Caco-2 (cell line): ENCODE measurements around the gene KRTAP5-10. TPM values are rescaled to one million over a fixed set of nuclear protein-coding genes. Genes with fewer than 3 reads are reported as not detected.
"Not testable (repeated sequence)": the region's sequence is repeated elsewhere in the genome, so short reads cannot be mapped to it uniquely, and the experiment has no call there.

Experiments used
- BruUV-seq: library from RNA; stranded (reverse); fragments of 400-500 nt; replicated peaks from 2 replicates; lab custom pipeline; 2021; lab: Mats Ljungman, UMichigan
- CTCF ChIA-PET: fragments of 300-600 bp; sonication (Branson Sonifier 250); formaldehyde crosslinking; loops from one replicate; lab custom pipeline; 2022; ENCODE audit warnings: antibody characterized with exemption; lab: Charles Lee
- POLR2A ChIA-PET: fragments of 300-600 bp; sonication (Branson Sonifier 250); formaldehyde crosslinking; loops from one replicate; lab custom pipeline; 2022; ENCODE audit warnings: antibody characterized with exemption; lab: Charles Lee
- DNase-seq, 2 experiments: peaks; one replicate each; pipeline versions ENCODE4 v3.0.0 to v3.0.0-alpha.2; 2020 to 2022
- H3K27me3 ChIP-seq: replicated peaks from 2 replicates; pipeline ENCODE4 v1.6.0; 2011; ENCODE audit warnings: low read length; ENCODE audit not compliant: control insufficient read depth, insufficient read depth
- H3K36me3 ChIP-seq: 2 replicates; pipeline ENCODE4 v1.5.1; 2011; ENCODE audit warnings: low read length; ENCODE audit not compliant: control insufficient read depth, insufficient read depth
- H3K4me1 ChIP-seq: fragments of 250-450 bp; sonication (Bioruptor Pico); 2 replicates; pipeline ENCODE4 v1.5.1; 2020; ENCODE audit warnings: mild to moderate bottlenecking
- H3K4me3 ChIP-seq: 2 replicates; pipeline ENCODE4 v1.5.1; 2011; ENCODE audit warnings: low read depth, mild to moderate bottlenecking, control low read depth, low read length
- H3K9me3 ChIP-seq: fragments of 250-450 bp; sonication (Bioruptor Pico); 2 replicates; pipeline ENCODE4 v1.5.1; 2020; ENCODE audit warnings: mild to moderate bottlenecking, moderate library complexity
- H3K27ac Mint-ChIP-seq: one replicate; pipeline ENCODE4 v1.8.0; 2022; ENCODE audit warnings: mixed read lengths; ENCODE audit not compliant: unreplicated experiment
- H3K27me3 Mint-ChIP-seq: one replicate; pipeline ENCODE4 v1.8.0; 2022; ENCODE audit warnings: mixed read lengths; ENCODE audit not compliant: insufficient read depth, unreplicated experiment
- H3K36me3 Mint-ChIP-seq: one replicate; pipeline ENCODE4 v1.8.0; 2022; ENCODE audit warnings: mild to moderate bottlenecking, mixed read lengths; ENCODE audit not compliant: insufficient read depth, unreplicated experiment
- H3K4me1 Mint-ChIP-seq: one replicate; pipeline ENCODE4 v1.8.0; 2022; ENCODE audit warnings: low read depth, mixed read lengths; ENCODE audit not compliant: unreplicated experiment
- H3K4me3 Mint-ChIP-seq: one replicate; pipeline ENCODE4 v1.8.0; 2022; ENCODE audit warnings: mild to moderate bottlenecking, moderate library complexity, mixed read lengths; ENCODE audit not compliant: unreplicated experiment
- H3K9me3 Mint-ChIP-seq: one replicate; pipeline ENCODE4 v1.8.0; 2022; ENCODE audit warnings: mixed read lengths; ENCODE audit not compliant: unreplicated experiment
- intact Hi-C: fragments of 100-400 bp; cut with micrococcal nuclease; formaldehyde crosslinking; loops from one replicate; pipeline ENCODE4 v1.10.0; 2022; ENCODE audit not compliant: unreplicated experiment
- total RNA-seq: library from RNA; stranded (reverse); gene quantifications from 2 replicates; pipeline ENCODE4 v1.2.3, GENCODE V29; 2022
- TF ChIP-seq, protein P1 (sequence below), 2 experiments: fragments of 200-600 bp in 1 of 2; IDR thresholded peaks; 1 replicate in 1 of 2; 2 replicates in 1 of 2; pipeline versions ENCODE4 v1.5.1 to v1.8.0; 2011 to 2022; ENCODE audit warnings: antibody characterized with exemption in 1 of 2, control low read depth in 1 of 2, inconsistent platforms in 1 of 2, low read depth in 1 of 2, low read length in 1 of 2, mild to moderate bottlenecking in 1 of 2, moderate library complexity in 1 of 2; ENCODE audit not compliant: insufficient read depth in 1 of 2, severe bottlenecking in 1 of 2, unreplicated experiment in 1 of 2

Gene KRTAP5-10
- total RNA-seq, 1 experiment from 2014 or later, result not detected

- intact Hi-C loops, result no loop called here
- CTCF ChIA-PET, result no interaction called here
- Mint-ChIP-seq H3K4me1 (peaks cover 14% of the 10 kb centered on the region), H3K27ac (no peak overlapping the region), H3K4me3 (no peak overlapping the region), H3K27me3 (no peaks in the 10 kb centered on the region), H3K9me3 (peaks cover 4% of the 10 kb centered on the region), H3K36me3 (no peaks in the 10 kb centered on the region)
- Histone ChIP-seq H3K4me1 (peaks cover 7% of the 10 kb centered on the region), H3K4me3 (no peak overlapping the region), H3K9me3 (no peaks in the 10 kb centered on the region), H3K36me3 (no peaks in the 10 kb centered on the region), H3K27me3 (no peaks in the 10 kb centered on the region)
- POLR2A ChIA-PET, result no interaction called here
- BruUV-seq, result no TSS peak
- TF ChIP-seq, protein P1, sequence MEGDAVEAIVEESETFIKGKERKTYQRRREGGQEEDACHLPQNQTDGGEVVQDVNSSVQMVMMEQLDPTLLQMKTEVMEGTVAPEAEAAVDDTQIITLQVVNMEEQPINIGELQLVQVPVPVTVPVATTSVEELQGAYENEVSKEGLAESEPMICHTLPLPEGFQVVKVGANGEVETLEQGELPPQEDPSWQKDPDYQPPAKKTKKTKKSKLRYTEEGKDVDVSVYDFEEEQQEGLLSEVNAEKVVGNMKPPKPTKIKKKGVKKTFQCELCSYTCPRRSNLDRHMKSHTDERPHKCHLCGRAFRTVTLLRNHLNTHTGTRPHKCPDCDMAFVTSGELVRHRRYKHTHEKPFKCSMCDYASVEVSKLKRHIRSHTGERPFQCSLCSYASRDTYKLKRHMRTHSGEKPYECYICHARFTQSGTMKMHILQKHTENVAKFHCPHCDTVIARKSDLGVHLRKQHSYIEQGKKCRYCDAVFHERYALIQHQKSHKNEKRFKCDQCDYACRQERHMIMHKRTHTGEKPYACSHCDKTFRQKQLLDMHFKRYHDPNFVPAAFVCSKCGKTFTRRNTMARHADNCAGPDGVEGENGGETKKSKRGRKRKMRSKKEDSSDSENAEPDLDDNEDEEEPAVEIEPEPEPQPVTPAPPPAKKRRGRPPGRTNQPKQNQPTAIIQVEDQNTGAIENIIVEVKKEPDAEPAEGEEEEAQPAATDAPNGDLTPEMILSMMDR (IDR thresholded peaks at IDR 0.05; ENCODE audit: insufficient read depth in 1 of 2, low read depth in 1 of 2, low read length in 1 of 2, severe bottlenecking in 1 of 2, unreplicated experiment in 1 of 2), result no peak
- peak in 1 of 2 experiments; percentile 9 for DNase-seq
Observed at GRCh38 chr11:71535825-71536224, 29.5 kb upstream of the KRTAP5-10 start.

DNA sequence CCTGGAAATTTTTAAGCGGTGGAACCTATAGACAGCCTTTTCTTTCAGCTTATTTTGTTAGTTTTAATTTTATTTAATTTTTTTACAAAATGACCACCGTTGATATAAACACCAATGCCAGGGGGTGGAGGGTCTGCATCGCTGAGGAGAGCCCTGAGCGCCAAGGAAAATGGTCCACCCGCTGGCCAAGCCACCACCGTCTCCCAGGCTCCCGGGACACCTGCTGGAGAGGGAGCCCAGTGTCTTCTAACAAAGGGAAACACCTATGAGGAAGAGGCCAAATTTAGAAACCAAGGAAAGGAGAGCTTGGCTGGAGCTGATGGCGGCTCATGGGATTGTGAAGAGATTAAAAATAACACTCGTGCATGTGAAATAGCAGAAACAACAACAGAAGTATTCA lies 27.8 kb upstream of the KRTAP5-10 start:
- Mint-ChIP-seq H3K9me3 (peaks cover 10% of the 10 kb centered on the region), H3K4me3 (no peak overlapping the region), H3K27ac (no peak overlapping the region), H3K27me3 (no peaks in the 10 kb centered on the region), H3K4me1 (peaks cover 14% of the 10 kb centered on the region), H3K36me3 (no peaks in the 10 kb centered on the region)
- intact Hi-C loops, result no loop called here
- Histone ChIP-seq H3K4me1 (peaks cover 7% of the 10 kb centered on the region), H3K9me3 (no peaks in the 10 kb centered on the region), H3K36me3 (no peaks in the 10 kb centered on the region), H3K4me3 (no peak overlapping the region), H3K27me3 (no peaks in the 10 kb centered on the region)
- ChIA-PET POLR2A (no interaction called here), CTCF (no interaction called here)
- BruUV-seq, result no TSS peak
- DNase-seq, result peak in 1 of 2 experiments; percentile 32
- TF ChIP-seq, protein P1 (IDR thresholded peaks at IDR 0.05; ENCODE audit: insufficient read depth in 1 of 2, low read depth in 1 of 2, low read length in 1 of 2, severe bottlenecking in 1 of 2, unreplicated experiment in 1 of 2), result no peak

DNA sequence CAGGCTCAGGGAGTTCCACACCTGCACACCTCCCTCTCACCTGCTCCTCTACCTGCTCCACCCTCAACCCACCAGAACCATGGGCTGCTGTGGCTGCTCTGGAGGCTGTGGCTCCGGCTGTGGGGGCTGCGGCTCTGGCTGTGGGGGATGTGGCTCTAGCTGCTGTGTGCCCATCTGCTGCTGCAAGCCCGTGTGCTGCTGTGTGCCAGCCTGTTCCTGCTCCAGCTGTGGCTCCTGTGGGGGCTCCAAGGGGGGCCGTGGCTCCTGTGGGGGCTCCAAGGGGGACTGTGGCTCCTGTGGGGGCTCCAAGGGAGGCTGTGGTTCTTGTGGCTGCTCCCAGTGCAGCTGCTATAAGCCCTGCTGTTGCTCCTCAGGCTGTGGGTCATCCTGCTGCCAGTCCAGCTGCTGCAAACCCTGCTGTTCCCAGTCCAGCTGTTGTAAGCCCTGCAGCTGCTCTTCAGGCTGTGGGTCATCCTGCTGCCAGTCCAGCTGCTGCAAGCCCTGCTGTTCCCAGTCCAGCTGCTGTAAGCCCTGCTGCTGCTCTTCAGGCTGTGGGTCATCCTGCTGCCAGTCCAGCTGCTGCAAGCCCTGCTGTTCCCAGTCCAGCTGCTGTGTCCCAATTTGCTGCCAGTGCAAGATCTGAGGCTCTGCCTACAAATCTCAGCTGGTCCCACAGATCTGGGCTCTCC lies 27.2 kb upstream of the KRTAP5-10 start, which contains the start of gene KRTAP5-8:
TSS of gene KRTAP5-8 (plus strand) at position 49 of the 689 bp plus-strand sequence. CDS start at position 80, 31 bp downstream.
- Mint-ChIP-seq H3K9me3 (peaks cover 10% of the 10 kb centered on the region), H3K4me1 (peaks cover 16% of the 10 kb centered on the region)
- H3K36me3 ChIP-seq, H3K27ac Mint-ChIP-seq, intact Hi-C loops, H3K27me3 ChIP-seq, H3K4me3 ChIP-seq, BruUV-seq, H3K4me3 Mint-ChIP-seq, DNase-seq, H3K27me3 Mint-ChIP-seq, CTCF ChIA-PET, H3K4me1 ChIP-seq, H3K36me3 Mint-ChIP-seq, POLR2A ChIA-PET, H3K9me3 ChIP-seq: not testable (repeated sequence)
